GM21360 (cell line): ENCODE measurements around the gene OAS1.

ENCODE experiments used
- ATAC-seq: cut with Tn5 transposase; IDR thresholded peaks from one replicate; pipeline ENCODE4 v1.9.1; 2021; ENCODE audit warnings: mild to moderate bottlenecking, moderate library complexity; ENCODE audit not compliant: unreplicated experiment

OAS1 gene

GRCh38 chr12:112964067-112964670 is 57.4 kb downstream of the OAS1 start:
- ATAC-seq: no peak

DNA sequence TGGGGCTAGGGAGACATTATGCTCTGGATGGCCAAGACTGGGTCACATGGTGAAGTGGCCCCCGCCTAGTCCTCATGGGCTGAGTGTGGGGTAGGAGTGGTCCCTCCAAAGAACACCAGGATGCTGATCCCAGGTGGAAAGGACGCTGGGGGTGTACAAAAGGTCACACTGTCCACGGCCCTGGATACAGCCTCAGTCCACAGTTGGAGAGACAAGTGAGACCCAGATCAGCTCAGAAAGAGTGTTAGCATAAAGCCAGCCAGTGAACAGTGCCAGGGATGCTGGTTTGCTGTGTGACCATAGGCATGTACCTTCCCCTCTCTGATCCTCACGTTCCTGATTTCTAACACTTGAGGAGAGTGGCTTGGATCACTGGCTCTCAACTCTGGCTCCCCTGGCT is 58.2 kb downstream of the OAS1 start:
- ATAC-seq: no peak

GRCh38 chr12:112965643-112966042 is 58.9 kb downstream of the OAS1 start:
- no peak for ATAC-seq

DNA sequence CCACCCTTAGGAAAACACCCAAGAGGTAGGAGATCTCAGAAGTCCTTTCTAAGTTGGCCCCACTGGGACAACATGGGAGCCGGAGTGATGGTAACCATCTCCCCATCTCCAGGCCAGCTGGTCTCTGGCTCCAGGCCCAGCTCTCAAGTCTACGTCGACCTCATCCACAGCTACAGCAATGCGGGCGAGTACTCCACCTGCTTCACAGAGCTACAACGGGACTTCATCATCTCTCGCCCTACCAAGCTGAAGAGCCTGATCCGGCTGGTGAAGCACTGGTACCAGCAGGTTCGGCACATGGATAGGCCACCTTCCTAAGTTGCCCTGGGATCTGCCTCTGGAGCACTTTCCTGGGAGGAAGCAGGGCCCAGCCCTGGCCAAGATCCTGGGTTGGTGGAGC is 60.5 kb downstream of the OAS1 start:
- no peak for ATAC-seq

DNA sequence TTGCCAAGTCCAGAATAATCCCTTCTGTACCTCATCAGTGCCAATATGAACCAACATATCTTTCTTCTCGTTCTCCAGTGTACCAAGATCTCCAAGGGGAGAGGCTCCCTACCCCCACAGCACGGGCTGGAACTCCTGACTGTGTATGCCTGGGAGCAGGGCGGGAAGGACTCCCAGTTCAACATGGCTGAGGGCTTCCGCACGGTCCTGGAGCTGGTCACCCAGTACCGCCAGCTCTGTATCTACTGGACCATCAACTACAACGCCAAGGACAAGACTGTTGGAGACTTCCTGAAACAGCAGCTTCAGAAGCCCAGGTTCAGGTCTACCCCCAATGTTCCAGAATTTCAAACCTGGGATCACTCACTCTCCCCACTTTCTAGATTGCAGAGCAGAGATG is 61.1 kb downstream of the OAS1 start:
- ATAC-seq: no peak
